NCI-H774 (cell line): ENCODE results near the gene CARHSP1.
"Not testable (repeated sequence)": the region's sequence is repeated elsewhere in the genome, so short reads cannot be mapped to it uniquely, and the experiment has no call there.

Experiments used
- DNase-seq: peaks from one replicate; lab custom pipeline; 2025; lab: John Stamatoyannopoulos, UW

CARHSP1 gene

DNA sequence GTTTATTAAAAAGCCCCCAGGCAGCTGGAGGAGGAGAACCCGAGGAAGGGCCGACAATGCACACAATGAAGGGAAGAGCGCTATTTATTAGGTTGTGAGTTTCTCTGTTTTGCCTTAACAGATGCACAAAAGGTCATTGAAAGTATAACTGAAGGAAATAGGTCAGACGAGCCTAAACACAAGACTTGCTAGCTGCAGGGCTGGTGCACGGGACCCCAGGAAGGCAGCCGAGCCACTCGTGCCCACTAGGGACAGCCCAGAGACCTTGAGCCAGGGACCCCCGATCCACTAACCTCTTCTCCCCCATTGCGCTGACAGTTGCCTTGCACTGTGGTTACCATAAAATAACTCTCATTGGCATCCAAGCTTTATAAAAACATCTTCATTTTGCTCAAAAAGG lies 24.6 kb upstream of the CARHSP1 start:
- DNase-seq = no peak

DNA sequence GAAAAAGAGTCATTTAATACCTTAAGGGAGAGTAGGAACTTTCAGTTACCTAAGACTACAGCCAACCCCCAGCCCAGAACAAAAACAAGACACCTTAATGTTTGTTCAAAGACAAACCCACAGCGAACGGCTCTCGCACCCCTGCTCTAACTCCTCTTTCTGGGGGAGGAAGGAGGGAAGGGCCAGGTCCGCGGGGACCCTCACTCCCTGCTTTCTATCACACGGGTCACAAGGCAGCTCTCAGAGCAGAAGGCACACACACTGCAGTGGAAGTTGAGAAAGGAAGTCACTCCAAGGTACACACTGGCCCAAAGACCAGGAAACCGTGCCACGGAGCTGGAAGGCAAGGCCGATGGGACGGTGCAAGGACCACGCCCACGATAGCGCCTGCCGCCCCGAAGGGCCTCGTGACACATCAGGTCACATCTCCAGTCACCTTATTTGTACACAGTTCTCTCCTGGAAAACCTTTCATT lies 23.3 kb upstream of the CARHSP1 start:
- DNase-seq = no peak

DNA sequence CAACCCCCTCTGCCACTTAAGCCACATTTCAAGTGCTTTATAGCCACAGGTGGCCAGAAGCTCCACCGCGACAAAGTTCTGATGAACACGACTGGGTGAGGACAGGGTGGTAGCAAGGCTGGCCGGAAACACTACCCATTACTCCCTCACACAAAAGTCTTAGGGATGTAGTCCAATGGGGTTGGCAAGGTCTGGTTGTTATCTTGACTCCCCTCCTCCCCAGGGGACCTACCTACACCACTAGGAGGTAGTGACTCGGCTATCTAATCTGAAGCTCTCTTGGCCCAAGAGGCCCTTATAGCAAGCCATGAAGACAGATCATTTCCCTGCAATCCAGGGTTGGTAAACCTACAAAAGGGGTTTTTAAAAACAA lies 21.7 kb upstream of the CARHSP1 start:
- no peak for DNase-seq

DNA sequence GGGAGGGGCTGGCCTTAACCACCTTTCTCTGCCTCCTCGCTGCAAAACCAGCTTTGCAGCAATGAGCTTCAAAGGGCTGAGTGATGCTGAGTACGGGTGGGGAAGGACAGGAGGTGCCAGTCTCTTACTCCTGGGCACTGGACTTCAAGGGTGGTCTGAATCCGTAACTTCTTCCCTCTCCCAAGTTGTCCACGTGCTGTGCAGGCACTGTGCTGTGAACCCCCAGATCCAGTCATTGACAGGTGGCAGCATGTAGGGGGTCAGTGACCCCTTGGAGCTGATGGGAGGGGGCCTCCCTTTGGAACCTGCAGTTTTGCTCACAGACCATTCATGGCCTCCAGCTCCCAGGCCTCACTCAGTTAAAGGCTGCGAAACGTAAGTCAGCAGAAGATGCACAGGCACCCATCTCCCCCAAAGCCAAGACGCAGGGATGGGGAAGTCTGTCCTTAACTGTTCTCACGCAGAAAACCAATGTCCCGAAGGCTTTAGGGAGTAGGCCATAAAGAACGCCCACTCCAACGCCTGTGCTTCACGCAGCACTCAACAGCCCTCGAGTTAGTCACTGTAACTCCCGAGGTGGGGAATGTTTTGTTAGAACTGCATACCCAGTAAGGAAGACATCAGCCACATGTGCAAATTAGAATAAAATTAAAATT lies 21.2 kb upstream of the CARHSP1 start:
- DNase-seq = no peak

DNA sequence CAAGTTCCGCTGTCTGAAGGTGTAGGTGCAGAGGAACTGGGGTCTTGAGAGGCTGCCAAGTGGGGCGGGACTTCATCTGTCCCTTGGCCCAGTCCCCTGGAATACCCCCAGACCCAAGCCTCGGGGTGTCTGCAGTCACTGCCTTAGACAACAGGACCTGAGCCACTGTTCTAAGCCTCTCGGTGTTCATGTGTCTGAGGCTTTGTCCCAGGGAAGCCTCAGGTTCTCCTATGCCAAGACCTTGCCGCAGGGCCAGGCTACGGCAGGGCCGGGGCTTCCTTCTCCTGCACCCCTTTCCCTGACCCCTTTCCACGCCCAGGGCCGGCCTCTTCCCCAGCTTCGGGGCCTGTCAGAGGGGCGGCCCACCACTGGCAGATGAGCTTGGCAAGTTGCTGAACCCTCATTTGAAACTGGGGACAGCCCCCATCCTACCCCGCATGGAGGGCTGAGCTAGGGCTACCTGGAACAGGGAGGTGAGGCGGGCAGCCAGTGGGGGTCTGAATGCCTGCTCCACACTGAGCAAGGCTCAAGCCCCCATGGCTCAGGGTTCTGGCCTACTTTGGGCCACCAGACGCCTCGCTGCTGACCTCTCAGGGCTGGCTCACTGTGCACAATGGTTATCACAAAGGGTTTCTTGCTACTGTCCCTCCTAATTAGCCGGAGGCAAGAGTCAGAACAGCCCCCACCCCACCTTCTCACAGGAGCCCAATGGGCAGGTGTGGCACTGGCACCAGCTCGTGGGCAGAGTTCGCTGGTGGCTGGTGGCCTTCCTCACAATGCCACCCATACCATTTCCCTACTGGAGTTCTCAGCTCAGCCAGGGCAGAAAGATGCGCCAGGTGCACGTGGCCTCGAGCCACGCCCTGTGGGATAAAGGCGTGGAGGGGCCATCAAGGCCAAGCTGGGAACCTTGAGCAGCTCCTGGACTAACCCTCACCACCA lies 20.4 kb upstream of the CARHSP1 start:
- DNase-seq = no peak

DNA sequence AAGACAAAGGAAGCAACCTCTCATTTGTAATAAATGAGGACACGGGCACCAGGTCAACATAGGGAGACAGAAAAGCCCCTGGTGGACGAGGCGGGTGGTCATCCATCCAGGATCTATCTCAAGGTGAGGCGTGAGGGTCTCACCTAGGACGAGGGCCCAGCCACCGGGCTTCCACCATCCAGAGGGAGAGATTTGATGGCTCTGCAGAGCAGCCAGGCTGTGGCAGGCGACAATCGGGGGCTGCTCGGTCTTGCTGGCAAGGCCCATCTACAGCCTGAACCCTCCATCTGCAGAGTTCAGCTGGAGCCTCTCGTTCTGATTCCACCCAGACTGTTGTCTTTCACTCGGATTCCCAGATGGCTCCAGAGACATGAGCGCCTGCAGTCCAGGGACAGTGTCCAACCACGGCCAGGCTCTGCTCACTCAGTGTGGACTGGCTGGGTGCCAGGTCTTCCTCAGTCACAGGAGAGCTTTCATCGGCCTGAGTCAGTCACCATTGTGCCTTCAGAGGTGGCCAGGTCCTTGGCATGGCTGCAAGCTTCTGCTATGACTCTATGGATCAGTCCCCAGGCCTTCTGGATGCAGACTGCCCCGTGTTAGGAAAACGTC lies 19.2 kb upstream of the CARHSP1 start:
- DNase-seq = no peak

DNA sequence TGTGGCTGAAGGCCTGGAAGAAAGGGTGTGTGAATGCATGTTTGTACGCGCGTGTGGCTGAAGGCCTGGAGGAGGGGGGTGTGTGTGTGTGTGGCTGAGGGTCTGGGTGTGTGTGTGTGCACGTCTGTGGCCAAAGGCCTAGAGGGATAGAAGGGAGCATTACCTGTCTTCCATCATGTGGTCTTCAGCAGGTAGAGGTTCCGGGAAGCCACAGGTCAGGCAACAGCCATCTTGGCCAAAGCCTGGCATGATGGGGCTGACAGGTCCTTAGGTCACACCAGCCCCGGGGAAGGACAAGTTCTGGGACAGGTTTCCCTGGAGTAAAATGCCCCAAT lies 18.6 kb upstream of the CARHSP1 start:
- DNase-seq = no peak

DNA sequence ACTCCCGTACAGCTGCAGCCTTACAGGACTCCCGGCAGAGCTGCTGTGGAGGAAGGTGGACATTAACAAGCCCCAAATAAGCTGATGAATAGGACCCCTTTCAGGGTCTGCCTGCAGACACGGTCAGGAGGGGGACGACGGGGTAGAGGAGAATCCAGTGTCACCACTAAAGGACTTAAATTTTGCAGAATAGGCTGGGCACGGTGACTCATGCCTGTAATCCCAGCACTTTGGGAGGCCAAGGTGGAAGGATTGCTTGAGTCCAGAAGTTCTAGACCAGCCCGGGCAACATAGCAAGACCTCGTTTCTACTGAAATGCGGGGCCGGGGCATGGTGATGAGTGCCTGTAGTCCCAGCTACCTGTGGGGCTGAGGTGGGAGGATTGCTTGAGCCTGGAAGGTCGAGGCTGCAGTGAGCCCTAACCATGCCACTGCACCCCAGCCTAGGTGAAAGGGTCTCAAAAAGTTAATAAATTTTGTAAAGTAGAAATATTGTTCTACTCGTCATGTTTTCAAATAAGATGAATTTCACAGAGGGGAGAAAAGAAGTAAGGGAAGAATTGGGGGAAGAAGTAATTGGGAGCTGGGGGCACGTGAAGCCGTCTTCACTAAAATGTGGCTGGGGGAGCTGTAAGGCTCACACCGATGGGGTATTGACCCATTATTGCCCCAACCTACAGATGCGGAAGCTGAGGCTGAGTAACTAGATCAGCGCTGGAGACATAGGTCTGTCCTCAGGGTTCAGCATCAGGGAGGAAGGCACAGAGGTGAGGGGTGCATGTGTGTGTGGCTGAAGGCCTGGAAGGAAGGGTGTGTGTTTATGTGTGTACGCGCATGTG lies 18.0 kb upstream of the CARHSP1 start:
- no peak for DNase-seq

DNA sequence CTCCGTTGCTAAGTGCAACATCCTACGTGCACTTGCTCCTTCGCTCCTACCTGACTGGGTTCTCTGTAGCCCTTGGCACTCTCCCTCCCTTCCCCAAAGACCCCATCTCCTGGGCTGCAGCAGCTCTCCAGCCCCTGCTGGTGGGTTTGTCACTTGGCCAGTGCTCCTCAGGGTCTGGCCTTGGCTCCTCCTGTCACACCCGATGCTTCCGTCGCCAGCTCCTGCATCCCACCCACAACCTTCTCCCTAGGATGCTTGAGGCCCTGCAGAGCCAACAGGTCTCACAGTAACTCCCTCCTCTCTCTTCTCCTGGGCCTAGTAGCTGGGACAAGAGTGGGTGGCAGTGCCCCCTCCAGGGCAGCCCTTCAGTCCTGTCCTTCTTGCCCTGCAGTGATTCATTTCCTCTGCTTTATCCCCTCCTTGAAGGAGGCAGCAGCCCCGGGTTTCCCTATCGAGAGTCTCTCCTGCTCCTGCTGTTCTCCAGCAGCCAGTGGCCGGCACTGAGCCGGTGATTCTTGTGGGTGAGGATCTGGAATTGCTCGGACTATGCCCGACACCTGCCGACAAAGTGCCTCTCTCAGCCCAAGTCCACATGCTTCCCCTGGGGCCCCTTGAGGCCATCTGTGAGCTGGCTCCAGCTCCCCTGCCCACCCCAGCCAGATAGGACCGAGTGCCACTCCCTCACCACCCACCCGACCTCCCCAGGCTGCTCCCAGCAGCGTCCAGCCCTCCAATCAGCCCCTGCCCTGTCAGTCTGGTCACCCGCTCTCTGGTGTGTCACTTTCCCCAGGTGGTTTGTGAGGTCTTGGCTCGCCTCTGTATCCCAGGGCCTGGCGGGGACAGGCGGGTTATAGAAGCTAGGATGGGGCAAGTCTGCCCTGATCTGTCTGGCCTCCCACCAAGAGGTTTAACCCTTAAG lies 17.1 kb upstream of the CARHSP1 start:
- DNase-seq = no peak

DNA sequence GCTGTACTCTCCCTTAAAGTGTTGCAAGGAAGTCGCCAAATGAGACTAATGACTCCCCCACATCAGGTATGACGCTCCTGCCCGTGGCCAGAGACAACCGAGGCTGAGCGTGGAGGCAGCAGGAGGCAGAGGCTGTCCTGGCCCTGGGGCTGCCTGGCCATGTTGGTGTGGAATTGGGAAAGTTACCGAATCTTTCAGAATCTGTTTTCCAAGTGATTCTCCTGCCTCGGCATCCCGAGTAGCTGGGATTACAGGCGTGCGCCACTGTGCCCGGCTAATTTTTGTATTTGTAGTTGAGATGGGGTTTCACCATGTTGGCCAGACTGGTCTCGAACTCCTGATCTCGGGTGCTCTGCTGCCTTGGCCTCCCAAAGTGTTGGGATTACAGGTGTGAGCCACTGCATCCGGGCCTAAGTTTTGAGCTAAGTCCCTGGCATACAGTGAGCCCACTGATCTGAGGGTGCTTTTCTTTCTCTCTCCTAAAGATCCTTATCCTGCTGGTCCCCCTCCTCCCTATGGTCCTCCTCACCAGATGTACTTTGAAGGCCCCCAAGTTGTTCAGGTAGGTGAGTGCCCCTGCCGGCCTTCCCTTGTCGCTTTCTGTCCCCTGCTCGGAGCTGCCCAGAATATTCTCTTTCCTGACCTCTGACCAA lies 14.0 kb upstream of the CARHSP1 start:
- no peak for DNase-seq

DNA sequence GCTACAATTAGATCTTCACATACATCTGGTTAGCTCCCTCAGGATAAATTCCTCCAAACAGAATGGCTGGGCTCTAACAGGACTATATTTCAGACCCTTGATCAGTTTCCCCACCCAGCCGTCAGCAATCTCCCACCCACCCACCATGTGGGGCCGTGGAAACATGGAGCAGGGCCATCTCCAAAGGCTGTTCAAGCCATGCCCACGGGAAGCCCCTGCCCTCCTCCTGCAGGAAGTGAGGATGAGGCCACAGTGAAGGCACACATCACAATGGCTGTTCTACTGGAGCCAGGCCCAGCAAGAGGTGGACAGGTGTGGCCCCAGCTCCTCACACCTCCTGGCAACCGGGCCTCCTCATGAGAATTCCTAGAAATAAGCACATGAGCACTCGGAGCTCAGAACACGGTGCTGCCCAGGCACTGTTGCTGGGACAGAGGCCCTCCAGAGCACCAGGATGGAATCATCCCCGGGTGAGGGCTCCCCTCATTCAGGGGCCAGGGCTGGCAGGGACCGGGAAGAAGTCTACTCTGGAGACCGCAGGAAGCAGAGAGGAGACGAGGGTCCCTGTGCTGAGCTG lies 13.3 kb upstream of the CARHSP1 start, which contains the start of gene LITAFD:
TSS of gene LITAFD (plus strand) at position 311 of the 577 bp plus-strand sequence. CDS start 2,005 bp downstream, outside the sequence.
- DNase-seq = no peak

DNA sequence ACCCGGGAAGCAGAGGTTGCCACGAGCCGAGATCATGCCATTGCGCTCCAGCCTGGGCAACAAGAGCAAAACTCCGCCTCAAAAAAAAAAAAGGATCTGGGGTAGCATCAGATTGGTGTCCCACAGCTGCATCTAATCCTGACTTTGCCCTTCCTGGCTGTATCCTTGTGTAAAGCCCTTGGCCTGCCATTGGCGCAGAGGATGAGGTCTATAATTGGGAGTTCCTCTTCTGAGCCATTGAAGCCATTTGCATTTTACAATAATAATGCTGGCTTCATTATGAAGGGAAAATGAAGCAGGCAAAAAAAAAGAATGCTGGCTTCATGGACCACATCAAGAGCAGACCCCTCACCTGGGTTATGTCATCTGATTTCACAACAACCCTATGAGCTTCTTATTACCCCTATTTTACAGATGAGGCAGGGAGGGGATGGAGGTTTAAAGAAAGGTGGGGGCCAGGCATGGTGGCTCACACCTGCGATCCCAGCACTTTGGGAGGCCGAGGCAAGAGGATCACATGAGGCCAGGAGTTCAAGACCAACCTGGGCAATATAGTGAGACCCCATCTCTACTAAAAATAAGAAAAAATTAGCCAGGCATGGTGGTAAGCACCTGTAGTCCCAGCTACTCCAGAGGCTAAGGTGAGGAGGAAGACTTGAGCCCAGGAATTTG lies 12.2 kb upstream of the CARHSP1 start:
- no peak for DNase-seq

DNA sequence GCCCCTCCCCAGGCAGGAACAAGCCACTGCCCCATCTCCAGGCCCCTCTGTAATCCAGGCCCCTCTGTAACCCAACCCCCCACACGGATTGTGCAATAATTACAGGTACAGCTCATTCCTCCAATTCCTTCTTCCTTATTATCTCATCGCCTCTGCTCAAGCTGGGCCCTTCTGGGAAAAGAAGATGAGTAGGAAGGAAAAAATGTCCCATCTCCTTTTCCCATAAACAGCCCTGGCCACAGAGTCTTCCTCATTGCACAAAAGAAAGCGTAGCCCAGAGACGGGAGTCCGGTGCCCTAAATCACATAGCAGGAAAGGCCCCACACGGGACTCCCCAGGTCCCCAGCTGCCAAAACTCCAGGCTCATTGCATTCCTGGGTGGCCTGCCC lies 9.7 kb upstream of the CARHSP1 start:
- no peak for DNase-seq

DNA sequence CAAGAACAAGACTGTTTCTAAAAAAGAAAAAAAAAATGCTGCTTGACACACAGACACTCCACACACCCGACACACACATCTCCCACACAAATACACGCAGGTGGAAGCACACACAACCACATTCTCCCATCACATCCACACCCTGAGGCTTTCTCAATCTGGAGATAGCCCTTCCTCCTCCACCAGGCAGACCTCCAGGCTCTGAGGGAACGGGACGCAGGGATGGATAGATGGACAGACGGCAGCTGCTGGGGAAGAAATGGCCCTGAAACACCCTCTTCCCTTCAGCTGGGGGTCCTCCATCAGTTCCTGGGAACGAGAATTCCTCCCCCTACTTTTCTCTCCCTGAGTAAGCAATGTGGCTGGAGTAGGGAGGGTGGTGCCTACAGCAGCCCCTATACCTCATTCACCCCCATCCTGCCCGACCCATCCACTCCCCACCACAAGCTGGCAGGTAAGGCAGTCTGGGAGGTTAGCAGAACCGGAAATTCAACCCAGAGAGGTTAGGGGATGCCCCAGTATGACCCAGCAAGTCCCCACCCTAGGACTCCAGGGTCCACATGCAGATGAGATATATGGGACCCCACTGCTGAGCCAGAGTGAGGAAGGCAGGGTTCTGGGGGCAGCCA lies 9.2 kb upstream of the CARHSP1 start:
- DNase-seq = no peak

DNA sequence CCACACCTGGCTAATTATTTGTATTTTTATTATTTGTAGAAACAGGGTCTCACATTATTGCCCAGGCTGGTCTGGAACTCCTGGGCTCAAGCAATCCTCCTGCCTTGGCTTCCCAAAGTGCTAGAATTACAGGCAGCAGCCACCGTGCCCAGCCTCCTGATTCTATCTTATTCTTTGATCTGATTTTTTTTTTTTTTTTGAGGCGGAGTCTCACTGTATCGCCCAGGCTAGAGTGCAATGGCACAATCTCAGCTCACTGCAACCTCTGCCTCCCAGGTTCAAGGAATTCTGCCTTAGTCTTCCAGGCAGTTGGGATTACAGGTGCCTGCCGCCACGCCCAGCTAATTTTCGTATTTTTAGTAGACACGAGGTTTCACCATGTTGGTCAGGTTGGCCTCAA lies 6.5 kb upstream of the CARHSP1 start:
- DNase-seq = not testable (repeated sequence)

DNA sequence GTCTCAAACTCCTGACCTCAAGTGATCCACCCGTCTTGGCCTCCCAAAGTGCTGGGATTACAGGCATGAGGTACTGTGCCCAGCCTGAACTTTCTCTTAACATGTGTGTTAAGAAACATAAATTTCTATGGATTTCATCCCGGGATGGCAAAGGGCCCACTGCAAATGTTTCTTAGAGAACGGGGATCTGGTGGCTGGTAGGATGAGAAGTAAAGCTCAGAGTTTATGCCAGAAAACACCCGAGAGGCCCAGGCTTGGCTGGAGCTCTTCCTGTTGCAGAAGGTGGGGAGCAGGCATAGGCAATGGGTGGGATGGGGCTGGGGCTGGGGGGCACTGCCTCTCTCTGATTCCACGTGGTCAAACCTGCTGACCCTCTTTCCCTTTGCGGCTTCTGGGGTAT lies 5.6 kb upstream of the CARHSP1 start:
- DNase-seq = no peak

DNA sequence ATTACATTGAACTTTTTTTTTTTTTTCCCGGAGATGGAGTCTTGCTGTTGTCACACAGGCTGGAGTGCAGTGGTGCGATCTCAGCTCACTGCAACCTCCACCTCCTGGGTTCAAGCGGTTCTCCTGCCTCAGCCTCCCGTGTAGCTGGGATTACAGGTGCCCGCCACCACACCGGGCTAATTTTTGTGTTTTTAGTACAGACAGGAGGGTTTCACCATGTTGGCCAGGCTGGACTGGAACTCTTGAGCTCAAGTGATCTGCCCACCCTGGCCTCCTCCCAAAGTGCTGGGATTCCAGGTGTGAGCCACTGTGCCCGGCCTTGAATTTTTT lies 5.0 kb upstream of the CARHSP1 start:
- not testable (repeated sequence) for DNase-seq

DNA sequence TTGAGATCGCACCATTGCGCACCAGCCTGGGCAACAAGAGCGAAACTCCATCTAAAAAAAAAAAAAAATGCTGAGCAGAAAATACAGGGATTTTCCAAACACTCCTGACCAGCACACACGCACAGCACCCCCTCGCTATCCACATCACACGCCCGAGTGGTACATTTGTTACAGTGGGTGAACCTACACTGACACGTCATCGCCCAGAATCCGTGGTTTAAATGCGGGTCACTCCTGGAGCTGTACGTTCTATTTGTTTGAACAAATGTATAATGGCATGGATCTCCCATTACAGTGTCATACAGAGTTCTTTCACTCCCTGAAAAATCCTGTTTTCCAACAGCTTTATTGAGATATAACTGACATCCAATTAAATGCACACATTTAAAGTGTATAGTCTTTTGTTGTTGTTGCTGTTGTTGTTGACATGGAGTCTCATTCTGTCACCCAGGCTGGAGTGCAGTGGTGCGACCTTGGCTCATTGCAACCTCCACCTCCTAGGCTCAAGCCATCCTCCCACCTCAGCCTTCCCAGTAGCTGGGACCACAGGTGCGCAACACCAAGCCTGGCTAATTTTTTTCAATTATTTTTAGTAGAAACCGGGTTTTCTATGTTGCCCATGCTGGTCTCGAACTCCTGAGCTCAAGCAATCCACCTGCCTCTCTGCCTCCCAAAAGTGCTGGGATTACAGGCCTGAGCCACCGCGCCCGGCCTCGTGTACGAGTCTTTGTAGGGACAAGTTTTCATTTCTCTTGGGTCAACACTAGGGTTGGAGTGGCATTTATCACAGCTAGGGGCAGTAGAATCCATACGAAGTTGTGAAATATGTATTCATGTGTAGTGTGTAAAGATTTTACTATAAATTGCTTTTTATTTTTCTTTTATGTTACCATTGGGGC lies 4.4 kb upstream of the CARHSP1 start:
- DNase-seq = no peak
